GM21825 (cell line): ENCODE measurements around the gene PPIL1.

ENCODE experiments used
- ATAC-seq: cut with Tn5 transposase; IDR thresholded peaks from one replicate; pipeline ENCODE4 v1.9.1; 2021; ENCODE audit warnings: mild to moderate bottlenecking, moderate library complexity; ENCODE audit not compliant: unreplicated experiment

The PPIL1 gene

GRCh38 chr6:36837022-36837339, 37.6 kb downstream of the PPIL1 start:
- ATAC-seq: no peak

GRCh38 chr6:36836111-36837021, 38.2 kb downstream of the PPIL1 start:
- ATAC-seq: no peak

- ATAC-seq: no peak
Measured at GRCh38 chr6:36834576-36835341, 39.8 kb downstream of the PPIL1 start.

GRCh38 chr6:36833182-36833789, 41.3 kb downstream of the PPIL1 start:
- no peak for ATAC-seq

- ATAC-seq: no peak
Measured at GRCh38 chr6:36832313-36832712, 42.3 kb downstream of the PPIL1 start.

- no peak for ATAC-seq
Measured at GRCh38 chr6:36830577-36830976, 44.0 kb downstream of the PPIL1 start.

- no peak for ATAC-seq
Measured at GRCh38 chr6:36829919-36830544, 44.6 kb downstream of the PPIL1 start.

- ATAC-seq: no peak
Measured at GRCh38 chr6:36827261-36828079, 47.1 kb downstream of the PPIL1 start.

GRCh38 chr6:36826520-36827227, 47.9 kb downstream of the PPIL1 start:
- no peak for ATAC-seq

GRCh38 chr6:36825994-36826393, 48.6 kb downstream of the PPIL1 start:
- no peak for ATAC-seq

- no peak for ATAC-seq
Measured at GRCh38 chr6:36825452-36825851, 49.2 kb downstream of the PPIL1 start.

GRCh38 chr6:36824253-36824652, 50.4 kb downstream of the PPIL1 start:
- ATAC-seq: no peak

GRCh38 chr6:36823421-36824096, 51.0 kb downstream of the PPIL1 start:
- ATAC-seq: no peak

GRCh38 chr6:36822506-36823269, 51.9 kb downstream of the PPIL1 start:
- ATAC-seq: no peak

GRCh38 chr6:36821581-36822335, 52.8 kb downstream of the PPIL1 start:
- ATAC-seq: no peak

- ATAC-seq: no peak
Measured at GRCh38 chr6:36820700-36821580, 53.7 kb downstream of the PPIL1 start.

GRCh38 chr6:36818756-36819155, 55.8 kb downstream of the PPIL1 start:
- no peak for ATAC-seq
